Stimulated activated CD8-positive, alpha-beta memory T cell treated with anti-CD3 and anti-CD28 coated beads, Interleukin-12 subunit alpha, Interleukin-12 subunit beta, amount 100 ng/mL, for 1 hour (primary cell): ENCODE data around the gene DNHD1.

Experiments used
- DNase-seq: peaks from one replicate; pipeline ENCODE4 v3.0.0-alpha.2; 2020; ENCODE audit warnings: low read depth

DNHD1 gene

DNA sequence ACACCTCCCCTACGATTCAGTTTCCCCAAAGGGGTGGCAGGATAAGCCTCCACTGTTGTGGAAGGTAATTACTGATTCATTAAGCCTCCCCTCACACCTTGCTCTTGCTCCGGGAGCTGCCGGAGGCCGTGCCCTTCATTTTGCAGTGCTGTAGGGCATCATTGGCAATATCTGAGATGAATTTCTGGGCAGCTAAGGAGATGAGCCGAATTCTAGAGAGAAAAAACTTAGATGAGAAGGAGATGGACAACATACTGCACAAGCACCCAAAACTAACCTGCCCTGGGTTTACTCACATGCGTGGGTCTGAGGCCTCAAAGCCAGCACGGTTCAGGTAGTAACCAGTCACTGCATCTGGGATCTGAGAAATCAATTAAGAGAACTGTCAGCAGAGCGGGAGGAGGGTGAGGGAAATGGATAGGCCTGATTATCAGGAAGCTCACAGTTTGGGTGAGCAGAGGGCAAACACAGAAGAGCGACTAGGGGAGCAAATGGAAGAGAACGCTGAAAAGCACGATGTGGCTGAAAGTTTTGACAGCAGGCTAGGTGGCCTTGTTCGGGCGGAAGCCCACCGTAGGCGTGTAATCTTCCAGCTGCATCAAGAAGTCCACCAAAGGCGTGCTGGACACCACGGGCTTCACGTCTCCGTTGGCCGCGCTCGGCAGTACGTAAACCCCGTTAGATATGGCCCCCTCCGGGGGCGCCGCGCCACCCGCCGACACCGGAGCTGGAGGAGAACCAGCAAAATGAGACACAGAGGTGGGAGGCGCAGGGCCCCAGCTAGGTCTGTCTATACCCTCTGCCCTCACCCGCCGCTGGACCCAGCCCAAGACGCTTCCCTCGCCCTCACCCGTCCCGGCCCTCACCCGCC, 114.2 kb downstream of the DNHD1 start:
- DNase-seq: no peak

GRCh38 chr11:6611963-6612212, 114.8 kb downstream of the DNHD1 start:
- no peak for DNase-seq

DNA sequence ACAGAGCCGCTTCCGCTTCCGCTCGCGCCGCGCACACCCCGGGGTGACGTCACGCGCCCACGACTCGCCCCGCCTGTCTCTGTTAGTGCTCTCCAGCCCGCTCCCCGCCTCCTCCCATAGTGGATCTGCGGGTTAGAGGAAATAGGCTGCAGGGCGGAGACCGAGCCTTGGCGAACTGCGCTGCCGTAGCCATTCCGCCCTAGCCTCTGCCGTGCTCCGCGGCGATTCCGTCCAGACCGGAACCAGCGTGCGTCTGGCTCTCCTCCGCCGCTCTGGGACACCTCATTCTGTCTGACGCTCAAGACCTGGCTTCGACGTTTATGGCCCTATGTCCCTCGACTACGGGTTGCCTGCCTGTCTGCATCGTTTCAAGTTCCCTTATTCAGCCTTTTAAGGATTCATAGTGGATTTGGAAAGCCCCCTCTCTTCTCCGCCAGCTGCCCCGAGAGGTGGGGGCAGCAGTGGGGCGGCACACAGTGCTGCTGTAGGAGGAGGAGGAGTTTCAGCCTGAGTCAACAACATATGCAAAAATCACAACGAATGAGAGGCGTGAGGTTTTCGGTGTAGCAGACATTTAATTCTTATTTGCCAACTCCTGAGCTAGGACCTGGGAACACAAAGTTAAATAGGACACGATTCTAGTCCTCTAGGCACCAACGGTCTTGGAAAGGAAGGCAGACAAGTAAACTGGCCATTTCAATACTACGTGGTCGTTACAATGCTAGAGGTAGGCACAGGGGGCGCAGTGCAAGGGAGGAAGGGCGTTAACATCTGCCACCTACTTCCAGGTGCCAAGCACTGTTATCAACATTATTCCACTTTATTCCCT, 115.3 kb downstream of the DNHD1 start, which contains the start of gene TAF10:
Gene TAF10, minus strand, starts transcription at position 4 of the 829 bp plus-strand sequence. CDS start 27 bp downstream, outside the sequence.
- DNase-seq: peak; percentile 93

DNA sequence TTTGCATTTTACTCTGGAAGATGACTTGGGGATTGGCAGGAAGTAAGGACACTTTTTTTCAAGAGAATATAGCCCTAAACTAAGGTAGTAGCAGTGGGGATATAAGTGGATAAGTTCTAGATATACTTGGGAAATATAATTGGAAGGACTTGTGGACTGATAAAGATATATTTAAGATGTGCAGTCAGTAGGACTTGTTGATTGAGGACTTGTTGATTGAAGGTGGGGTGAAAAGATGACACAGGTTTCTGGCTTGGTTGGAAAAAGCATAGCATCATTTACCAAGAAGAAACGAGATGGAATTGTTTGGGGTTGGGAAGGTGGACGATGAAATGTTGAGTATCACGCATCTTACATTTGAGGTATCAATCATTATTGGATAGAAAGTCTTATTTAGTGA, 116.4 kb downstream of the DNHD1 start:
- no peak for DNase-seq

DNA sequence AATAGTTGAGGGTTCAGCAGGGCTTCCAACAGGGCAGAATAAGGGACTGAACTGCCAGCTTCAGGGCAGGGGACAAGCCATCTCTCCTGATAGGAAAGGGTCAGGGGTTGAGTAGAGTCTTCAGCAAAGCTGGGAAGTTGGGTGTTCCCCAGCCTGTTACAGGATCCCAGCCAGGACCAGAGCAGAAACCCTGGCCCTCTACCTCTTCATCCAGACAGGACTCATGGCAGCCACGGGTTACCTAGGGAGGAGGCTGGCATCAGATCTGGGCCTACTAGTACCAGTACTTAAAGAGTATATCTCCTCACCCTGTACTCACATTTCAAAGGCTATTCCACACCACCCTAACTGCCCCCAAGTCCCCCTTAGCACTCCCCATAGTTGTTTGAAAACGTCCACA, 117.4 kb downstream of the DNHD1 start:
- no peak for DNase-seq

- no peak for DNase-seq
Measured at GRCh38 chr11:6615046-6615445, 118.0 kb downstream of the DNHD1 start.

- DNase-seq: no peak
Measured at GRCh38 chr11:6615882-6616585, 119.0 kb downstream of the DNHD1 start.

- no peak for DNase-seq
Measured at GRCh38 chr11:6616596-6617250, 119.6 kb downstream of the DNHD1 start.

DNA sequence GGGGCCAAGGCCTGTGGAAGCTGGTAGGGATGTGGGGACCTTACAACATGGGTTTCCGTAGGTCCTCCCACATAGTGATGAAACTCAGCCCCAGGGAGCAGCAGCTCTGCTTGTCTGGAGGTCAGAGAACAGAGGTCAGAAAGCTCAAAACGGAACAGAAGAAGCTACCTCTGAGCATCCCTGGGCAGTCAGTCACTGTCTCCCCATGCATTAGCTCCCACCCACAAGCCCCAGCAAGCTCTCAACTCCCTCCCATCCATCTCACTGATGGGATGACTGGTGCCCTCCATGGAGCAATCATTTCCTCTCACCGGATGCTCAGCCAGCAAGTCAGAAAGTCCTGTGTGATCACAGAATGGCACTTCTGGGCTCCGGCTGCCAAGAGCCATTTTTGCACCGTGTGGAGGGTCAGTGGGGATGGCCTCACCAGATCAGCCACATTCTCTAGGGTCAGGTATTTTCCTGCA, 120.3 kb downstream of the DNHD1 start:
- DNase-seq: no peak

DNA sequence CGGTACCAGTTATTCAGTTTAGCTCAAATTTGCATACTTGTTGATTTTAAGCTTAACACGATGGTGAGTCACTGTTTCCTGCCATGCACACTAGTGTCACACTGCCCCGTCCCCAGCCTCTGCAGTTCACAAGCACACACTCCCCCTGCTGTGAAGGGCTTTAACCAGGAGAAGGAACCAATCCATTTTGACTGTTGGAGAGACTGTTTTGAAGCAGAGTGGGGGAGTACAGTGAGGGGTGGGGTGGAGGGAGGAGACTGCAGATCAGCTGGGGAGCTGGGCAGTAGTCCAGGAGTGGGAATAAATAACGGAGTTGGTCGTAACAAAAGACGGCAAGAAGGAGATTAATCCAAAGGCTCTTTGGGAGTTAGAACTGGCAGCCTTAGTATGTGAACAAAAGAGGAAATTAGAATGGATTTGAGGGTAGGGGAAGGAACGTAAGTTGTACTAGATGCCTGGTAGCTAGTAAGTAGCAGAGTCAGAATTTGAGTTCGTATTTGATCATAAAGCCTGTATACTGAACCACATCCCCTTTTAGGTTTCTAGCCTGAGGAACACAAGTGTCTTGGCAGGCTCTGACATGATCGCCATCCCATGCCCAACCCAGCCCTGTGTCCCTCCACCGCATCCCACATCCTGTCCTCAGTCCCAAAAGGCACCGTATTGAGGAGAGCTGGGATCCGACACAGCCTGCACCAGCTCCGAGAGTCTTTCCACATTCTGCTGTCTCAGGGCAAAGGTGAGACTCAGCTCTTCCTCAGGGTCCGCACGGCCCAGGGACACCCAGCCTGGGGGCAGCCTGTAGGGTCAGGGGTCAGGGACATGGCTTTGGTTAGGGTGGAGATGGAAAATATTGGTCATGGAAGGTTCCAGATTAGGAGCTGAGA, 121.3 kb downstream of the DNHD1 start:
- DNase-seq: no peak

GRCh38 chr11:6619004-6619745, 122.1 kb downstream of the DNHD1 start, which contains the start of gene TPP1:
Gene TPP1, minus strand, starts transcription at chr11:6619422. Its CDS starts 22 bp downstream, at chr11:6619400.
- DNase-seq: peak; percentile 85

- DNase-seq: no peak
Measured at GRCh38 chr11:6620636-6621035, 123.6 kb downstream of the DNHD1 start.
